Transverse colon (tissue), 4 donors: ENCODE data around the gene PRKCA. TPM values are rescaled to one million over a fixed set of nuclear protein-coding genes. Genes with fewer than 3 reads are reported as not detected.

Experiments
- DNase-seq: peaks from one replicate; pipeline ENCODE4 v3.0.0-alpha.2; 2019
- H3K27ac ChIP-seq, 4 donors: fragments of 200-600 bp; sonication (generic); 2 replicates each; pipeline ENCODE4 v1.5.1; 2016 to 2018; ENCODE audit warnings: inconsistent platforms in 4 of 4
- H3K27me3 ChIP-seq: fragments of 200-600 bp; sonication (generic); 2 replicates; pipeline ENCODE4 v1.5.1; 2017; ENCODE audit warnings: inconsistent platforms
- H3K36me3 ChIP-seq, 4 donors: fragments of 200-600 bp; sonication (generic); 2 replicates each; pipeline ENCODE4 v1.5.1; 2017 to 2019; ENCODE audit warnings: inconsistent platforms in 4 of 4
- H3K4me1 ChIP-seq, 4 donors: fragments of 200-600 bp; sonication (generic); 2 replicates each; pipeline ENCODE4 v1.5.1; 2017 to 2020; ENCODE audit warnings: inconsistent platforms in 4 of 4
- H3K4me3 ChIP-seq, 4 donors: fragments of 200-600 bp; sonication (generic); 1 replicate in 1 of 4; 2 replicates in 3 of 4; pipeline versions ENCODE4 v1.5.1 to v1.6.1; 2017 to 2019; ENCODE audit warnings: inconsistent platforms in 4 of 4
- H3K9me3 ChIP-seq, 2 donors: fragments of 200-600 bp; sonication (generic); 2 replicates each; pipeline ENCODE4 v1.5.1; 2017 to 2019; ENCODE audit warnings: inconsistent platforms in 2 of 2
- CTCF ChIP-seq, 5 experiments: fragments of 200-600 bp in 3 of 5; fragments of 450-650 bp in 2 of 5; sonication (generic) in 3 of 5; IDR thresholded peaks; 1 replicate in 2 of 5; 2 replicates in 3 of 5; pipeline ENCODE4 v1.5.1; 2016 to 2017; ENCODE audit warnings: antibody characterized with exemption in 5 of 5, inconsistent platforms in 3 of 5, mild to moderate bottlenecking in 2 of 5, moderate library complexity in 1 of 5
- EP300 ChIP-seq: sonication (generic); formaldehyde crosslinking; IDR thresholded peaks from one replicate; pipeline ENCODE4 v1.6.1; 2017; ENCODE audit warnings: antibody characterized with exemption, low read depth
- POLR2A ChIP-seq: fragments of 450-650 bp; IDR thresholded peaks from one replicate; pipeline ENCODE4 v1.6.1; 2016; ENCODE audit warnings: antibody characterized with exemption, mild to moderate bottlenecking, moderate library complexity
- POLR2AphosphoS5 ChIP-seq, 3 donors: sonication (generic); formaldehyde crosslinking; IDR thresholded peaks; one replicate each; pipeline ENCODE4 v1.6.1; 2016; ENCODE audit warnings: antibody characterized with exemption in 3 of 3
- WGBS, 2 donors: methylation state at CpG; one replicate each; pipeline ENCODE4 v1.1.5; 2018; ENCODE audit warnings: low coverage in 1 of 2; 5-methylcytosine and 5-hydroxymethylcytosine counted together
- in situ Hi-C, 4 donors: fragments of 200-750 bp; cut with MboI; loops; one replicate each; pipeline versions ENCODE4 v1.15.0 to v1.15.1; 2017; ENCODE audit warnings: low sequenced_read_pairs in 3 of 4, low pct_ligation_motif_present in 1 of 4, low pct_unique_long_range_greater_than_20kb in 1 of 4
- intact Hi-C: fragments of 100-400 bp; cut with DNase I; formaldehyde crosslinking; loops from one replicate; pipeline ENCODE4 v1.15.1; 2023; ENCODE audit warnings: low total_unique reads
- total RNA-seq, 4 donors: library from RNA; depleted of rRNA; stranded (reverse); fragments of >200 nt; gene quantifications; one replicate each; pipeline ENCODE4 v1.1.0, GENCODE V29; 2016

Gene PRKCA
- total RNA-seq, 4 donors from 2014 or later, result 16.1 to 49.7 (median 31.7) TPM

DNA sequence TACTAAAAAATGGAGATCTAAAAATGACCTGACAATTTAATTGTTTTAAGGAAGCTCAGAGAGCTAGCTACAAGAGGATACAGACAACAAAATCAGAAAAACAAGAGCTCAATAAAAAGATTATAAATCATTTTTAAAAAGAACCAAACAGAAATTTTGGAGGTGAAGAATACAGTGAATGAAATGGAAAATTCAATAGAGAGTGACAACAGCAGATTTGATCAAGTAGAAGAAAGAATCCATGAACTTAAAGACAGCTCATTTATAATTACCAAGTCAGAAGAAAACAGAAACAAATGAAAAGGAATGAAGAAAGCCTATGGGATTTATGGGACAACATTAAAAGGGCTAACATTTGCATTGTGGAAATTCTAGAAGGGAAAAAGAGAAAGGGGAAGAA, 395.9 kb downstream of the PRKCA start:
- TF ChIP-seq POLR2AphosphoS5 (IDR thresholded peaks at IDR 0.05) (no peak), POLR2A (no peak), EP300 (no peak), CTCF (IDR thresholded peaks at IDR 0.05) (no peak)
- H3K27me3 ChIP-seq, result no peaks in the 10 kb centered on the region
- in situ Hi-C loops (no loop called here), intact Hi-C loops (no loop called here)
- no peaks in the 10 kb centered on the region for H3K9me3 ChIP-seq
- peaks cover 0 to 8% (median 0%) of the 10 kb centered on the region in 4 donors for H3K36me3 ChIP-seq
- H3K4me3 ChIP-seq, result no peak overlapping the region
- no peak for DNase-seq
- H3K4me1 ChIP-seq, result peaks cover 0 to 8% (median 0%) of the 10 kb centered on the region in 4 donors
- no peak overlapping the region for H3K27ac ChIP-seq

- TF ChIP-seq EP300 (no peak), POLR2A (no peak), CTCF (IDR thresholded peaks at IDR 0.05) (no peak), POLR2AphosphoS5 (IDR thresholded peaks at IDR 0.05) (no peak)
- in situ Hi-C loops (no loop called here), intact Hi-C loops (no loop called here)
- Histone ChIP-seq H3K27ac (no peak overlapping the region), H3K9me3 (no peaks in the 10 kb centered on the region), H3K36me3 (peaks cover 0 to 8% (median 0%) of the 10 kb centered on the region in 4 donors), H3K27me3 (no peaks in the 10 kb centered on the region), H3K4me3 (no peak overlapping the region), H3K4me1 (peaks cover 0 to 8% (median 0%) of the 10 kb centered on the region in 4 donors)
- DNase-seq, result no peak
Measured at GRCh38 chr17:66701462-66701861, 399.0 kb downstream of the PRKCA start.

GRCh38 chr17:66702106-66702936, 399.9 kb downstream of the PRKCA start:
- 87 to 100% methylated on average over 1 of the region's 1 CpG for WGBS, 2 donors
- intact Hi-C loops, result no loop called here
- H3K36me3 ChIP-seq, result peaks cover 0 to 7% (median 0%) of the 10 kb centered on the region in 4 donors
- no peak overlapping the region for H3K4me3 ChIP-seq
- in situ Hi-C loops, result no loop called here
- no peaks in the 10 kb centered on the region for H3K9me3 ChIP-seq
- no peak for TF ChIP-seq CTCF (IDR thresholded peaks at IDR 0.05)
- TF ChIP-seq POLR2AphosphoS5 (IDR thresholded peaks at IDR 0.05), result peak in 2 of 3 donors; percentile 29 to 46
- no peak for TF ChIP-seq POLR2A
- no peaks in the 10 kb centered on the region for H3K27me3 ChIP-seq
- peak overlapping the region in 1 of 4 donors; percentile 44 for H3K27ac ChIP-seq
- DNase-seq, result no peak
- H3K4me1 ChIP-seq, result peaks cover 0 to 8% (median 0%) of the 10 kb centered on the region in 4 donors

GRCh38 chr17:66704858-66705520, 402.6 kb downstream of the PRKCA start:
- H3K9me3 ChIP-seq, result no peaks in the 10 kb centered on the region
- peaks cover 0 to 8% (median 0%) of the 10 kb centered on the region in 4 donors for H3K4me1 ChIP-seq
- H3K27ac ChIP-seq, result no peak overlapping the region
- intact Hi-C loops (no loop called here), in situ Hi-C loops (no loop called here)
- no peak overlapping the region for H3K4me3 ChIP-seq
- no peaks in the 10 kb centered on the region for H3K36me3 ChIP-seq
- TF ChIP-seq EP300 (no peak), POLR2A (no peak), POLR2AphosphoS5 (IDR thresholded peaks at IDR 0.05) (no peak), CTCF (IDR thresholded peaks at IDR 0.05) (no peak)
- no peak for DNase-seq
- H3K27me3 ChIP-seq, result no peaks in the 10 kb centered on the region
- WGBS, 2 donors, result 52 to 67% methylated on average over 1 to 2 of the region's 2 CpGs
